GM19238 (cell line): Measurements from ENCODE around the gene RIN3.
A peak's percentile ranks its signal among the peaks of the same experiment; 100 is the strongest.

Experiments used
- DNase-seq: peaks from one replicate; pipeline ENCODE4 v3.0.0; 2011; ENCODE audit warnings: low spot score; ENCODE audit not compliant: insufficient read length

The RIN3 gene

GRCh38 chr14:92597906-92598905 lies 84.6 kb downstream of the RIN3 start:
- DNase-seq = no peak

DNA sequence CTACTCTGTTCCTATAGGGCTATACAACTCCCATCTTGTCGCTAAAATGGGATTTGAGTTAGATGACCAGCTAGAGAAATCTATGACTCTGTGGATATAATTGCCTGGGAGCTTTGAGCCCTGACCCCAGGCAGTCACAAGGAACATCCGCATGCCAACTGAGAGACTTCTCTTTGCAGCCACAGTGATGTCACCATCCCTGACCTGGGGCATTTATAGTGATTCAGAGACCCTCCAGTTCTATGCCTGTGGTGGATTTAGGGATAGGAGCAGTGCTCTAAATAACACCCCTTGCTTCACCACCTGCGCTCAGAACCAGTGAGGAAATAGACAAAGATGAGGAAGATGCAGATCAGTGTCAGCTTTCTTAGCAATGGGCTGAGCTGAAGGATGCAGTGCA lies 86.2 kb downstream of the RIN3 start:
- no peak for DNase-seq

DNA sequence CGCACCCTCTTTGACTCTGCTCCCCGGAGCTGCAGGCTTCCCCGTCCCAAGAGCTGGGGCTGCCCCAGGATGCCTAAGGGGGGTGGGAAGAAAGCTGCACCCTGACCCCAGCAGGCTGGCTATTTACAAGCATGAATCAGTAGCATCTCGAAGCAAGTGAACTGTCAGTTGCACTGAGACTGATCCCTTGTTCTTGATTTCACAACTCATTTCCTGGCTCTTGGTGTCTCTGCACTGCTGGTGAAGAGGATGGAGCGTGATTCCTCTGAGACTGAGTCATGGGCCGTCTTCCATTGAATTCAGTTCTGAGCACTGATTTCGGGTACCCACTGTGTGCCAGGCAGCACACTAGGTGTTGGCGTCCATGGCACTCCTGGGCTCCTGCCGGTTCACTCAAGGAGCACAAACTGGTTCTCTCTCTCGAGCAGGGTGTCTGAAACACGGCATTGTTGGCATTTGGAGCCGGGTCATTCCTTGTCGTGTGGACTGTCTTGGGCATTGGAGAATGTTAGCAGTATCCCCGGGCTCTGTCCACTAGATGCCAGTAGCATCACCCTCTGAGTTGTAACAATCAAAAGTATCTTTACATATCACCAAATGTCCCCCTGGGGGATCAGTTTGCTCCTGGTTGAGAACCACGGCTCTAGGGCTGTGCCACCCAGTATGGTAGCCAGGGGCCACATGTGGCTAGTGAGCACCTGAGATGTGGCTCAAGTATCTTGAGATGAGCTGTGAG lies 86.9 kb downstream of the RIN3 start:
- DNase-seq = no peak

- no peak for DNase-seq
These were observed 87.6 kb downstream of the RIN3 start for GRCh38 chr14:92601131-92601710.

- DNase-seq = no peak
These were observed 88.3 kb downstream of the RIN3 start for GRCh38 chr14:92601757-92602417.

DNA sequence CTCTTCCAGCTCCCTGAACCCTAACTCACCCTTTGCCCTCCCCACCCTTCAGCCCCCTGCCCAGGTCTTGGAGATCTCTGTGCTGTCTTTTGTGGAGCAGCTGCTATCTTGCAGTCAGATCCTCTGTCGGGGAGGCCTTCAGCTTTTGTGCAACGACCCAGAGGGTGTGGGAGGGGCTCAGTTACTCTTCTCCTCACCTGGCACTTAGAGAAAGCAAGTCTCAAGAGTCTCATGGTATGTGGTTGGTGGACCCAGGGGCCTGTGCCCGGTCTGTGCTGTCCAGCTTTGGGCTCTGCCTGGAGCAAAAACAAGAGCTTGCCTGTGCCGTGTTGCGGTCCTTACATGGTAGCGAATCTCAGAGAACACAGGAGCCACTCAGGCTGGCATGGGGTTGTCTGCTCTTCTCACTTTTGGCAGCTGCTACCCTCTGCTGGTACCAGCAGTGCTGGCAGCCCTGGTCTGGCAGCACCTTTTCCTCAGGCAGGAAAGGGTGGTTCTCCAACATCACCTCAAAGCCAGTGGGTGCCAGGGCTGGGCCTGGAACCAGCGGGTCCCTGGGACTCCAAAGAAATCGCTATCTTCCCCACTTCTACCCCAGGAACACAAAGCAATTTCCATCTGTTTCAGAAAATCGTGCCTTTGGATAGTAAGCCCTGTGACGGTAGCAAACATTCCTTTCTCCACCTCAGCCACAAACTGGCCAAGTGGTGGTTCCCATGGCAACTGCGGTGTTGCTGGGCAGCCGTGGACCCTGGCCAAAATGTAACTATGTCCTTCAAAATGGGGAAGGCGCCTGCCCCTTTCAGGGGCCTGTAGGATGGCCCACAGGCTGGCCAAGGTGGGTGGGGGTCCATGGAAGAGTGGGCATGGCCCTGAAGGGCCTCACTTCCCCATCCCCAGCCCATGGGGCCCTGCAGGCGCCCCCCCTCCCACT lies 90.0 kb downstream of the RIN3 start:
- DNase-seq = no peak

- DNase-seq = no peak
These were observed 91.8 kb downstream of the RIN3 start for GRCh38 chr14:92605274-92605940.

DNA sequence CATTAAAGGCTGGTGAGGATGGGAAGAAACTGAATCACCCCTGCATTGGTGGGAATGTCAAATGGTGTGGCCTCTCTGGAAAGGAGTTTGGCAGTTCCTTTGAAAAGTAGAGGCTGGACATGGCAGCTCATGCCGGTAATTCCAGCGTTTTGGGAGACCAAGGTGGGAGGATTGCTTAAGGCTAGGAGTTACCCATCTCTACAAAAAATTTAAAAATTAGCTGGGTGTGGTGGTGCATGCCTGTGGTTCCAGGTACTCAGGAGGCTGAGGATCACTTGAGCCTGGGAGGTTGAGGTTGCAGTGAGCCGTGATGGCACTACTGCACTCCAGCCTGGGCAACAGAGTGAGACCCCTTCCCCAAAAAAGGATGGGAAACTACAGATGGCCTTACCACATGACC lies 93.7 kb downstream of the RIN3 start:
- DNase-seq = no peak

DNA sequence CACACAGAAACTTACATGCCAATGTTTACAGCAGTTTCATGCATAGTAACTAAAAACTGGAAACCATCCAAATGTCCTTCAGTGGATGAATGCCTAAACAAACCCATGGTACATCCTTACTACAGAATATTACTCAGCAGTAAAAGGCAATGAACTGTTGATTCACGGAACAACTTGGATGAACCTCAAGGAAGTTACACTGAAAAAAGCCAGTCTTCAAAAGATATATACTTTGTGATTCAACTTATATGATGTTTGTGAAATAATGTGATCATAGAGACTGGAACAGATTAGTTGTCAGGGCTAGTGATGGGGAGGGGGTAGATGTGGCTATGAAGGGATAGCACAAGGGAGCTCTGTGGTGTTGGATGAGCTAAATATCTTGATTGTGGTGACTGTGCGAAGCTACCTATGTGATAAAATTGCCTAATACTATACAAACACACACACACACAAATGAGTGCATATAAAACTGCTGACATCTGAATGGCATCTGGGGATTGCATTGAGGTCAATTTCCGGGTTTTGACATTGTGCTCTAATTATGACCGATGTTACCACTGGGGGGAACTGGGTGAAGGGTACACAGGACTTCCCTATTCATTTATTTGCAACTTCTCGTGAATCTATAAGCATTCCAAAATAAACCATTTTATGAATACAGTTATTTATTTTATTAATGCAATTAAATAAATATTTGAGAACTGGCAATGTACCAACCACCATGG lies 94.3 kb downstream of the RIN3 start:
- no peak for DNase-seq

DNA sequence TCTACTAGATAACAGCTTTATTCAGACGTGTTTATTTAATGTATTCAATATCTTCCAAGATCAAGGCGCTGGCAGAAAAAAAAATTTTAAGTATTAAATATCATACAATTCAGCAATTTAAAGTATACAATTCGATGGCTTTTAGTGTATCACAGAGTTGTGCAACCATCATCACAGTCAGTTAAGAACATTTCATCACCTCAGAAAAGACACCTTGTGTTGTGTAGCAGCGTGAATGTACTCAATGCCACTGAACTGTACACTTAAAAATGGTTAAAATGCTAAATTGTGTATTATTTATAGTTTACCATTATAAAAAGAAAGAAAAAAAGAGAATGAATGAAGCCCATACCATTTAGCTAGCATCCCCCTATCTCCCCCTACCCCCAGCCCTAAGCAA lies 96.4 kb downstream of the RIN3 start:
- DNase-seq = no peak

DNA sequence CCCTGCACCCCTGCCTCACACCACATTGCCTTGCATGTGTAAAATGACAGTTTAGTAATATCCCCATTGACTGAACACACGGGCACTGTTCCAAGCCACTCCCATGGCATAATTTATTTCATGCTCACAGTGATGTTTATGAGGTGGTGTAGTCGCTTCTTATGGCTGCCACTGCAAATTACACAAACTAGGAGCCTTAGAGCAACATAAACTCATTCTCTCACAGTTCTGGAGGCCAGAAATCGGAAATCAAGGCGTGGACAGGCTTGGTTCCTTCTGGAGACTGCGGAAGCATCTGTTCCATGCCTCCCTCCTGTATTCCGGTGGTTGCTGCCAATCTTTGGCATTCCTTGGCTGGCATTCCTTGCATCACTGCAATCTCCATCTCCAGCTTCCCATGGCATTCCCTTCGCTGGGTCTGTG lies 97.3 kb downstream of the RIN3 start:
- DNase-seq = no peak

- DNase-seq = peak; percentile 42
These were observed 99.6 kb downstream of the RIN3 start for GRCh38 chr14:92613008-92613658.

DNA sequence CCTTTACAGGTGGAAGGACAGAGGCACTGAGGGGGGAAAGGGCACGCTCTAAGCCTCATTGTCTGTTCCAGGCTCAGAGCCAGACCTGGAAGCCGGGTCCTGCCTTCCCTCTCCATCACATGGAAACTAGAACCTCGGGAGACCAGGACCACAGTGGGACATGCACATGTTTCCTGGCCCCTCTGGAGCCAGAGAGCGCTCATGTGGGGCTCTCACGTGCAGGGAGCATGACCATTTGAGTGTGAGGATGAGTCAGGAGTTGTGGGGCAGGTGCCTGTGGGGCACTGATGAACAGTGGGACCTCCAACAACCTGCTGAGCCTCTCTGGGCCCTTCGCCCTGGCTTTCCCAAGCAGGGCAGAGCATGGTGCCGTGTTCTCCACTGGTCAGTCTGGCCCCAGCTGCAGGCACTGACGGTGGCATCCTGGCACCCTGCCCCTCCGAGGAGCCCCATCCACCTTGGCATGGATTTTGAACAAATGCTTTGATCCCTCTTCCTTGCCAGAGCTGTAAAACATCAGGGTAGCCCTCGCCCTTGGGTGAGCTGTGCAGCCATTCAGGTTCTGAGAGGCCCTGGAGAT lies 100.2 kb downstream of the RIN3 start:
- no peak for DNase-seq

GRCh38 chr14:92615451-92615850 lies 101.9 kb downstream of the RIN3 start:
- peak; percentile 38 for DNase-seq

DNA sequence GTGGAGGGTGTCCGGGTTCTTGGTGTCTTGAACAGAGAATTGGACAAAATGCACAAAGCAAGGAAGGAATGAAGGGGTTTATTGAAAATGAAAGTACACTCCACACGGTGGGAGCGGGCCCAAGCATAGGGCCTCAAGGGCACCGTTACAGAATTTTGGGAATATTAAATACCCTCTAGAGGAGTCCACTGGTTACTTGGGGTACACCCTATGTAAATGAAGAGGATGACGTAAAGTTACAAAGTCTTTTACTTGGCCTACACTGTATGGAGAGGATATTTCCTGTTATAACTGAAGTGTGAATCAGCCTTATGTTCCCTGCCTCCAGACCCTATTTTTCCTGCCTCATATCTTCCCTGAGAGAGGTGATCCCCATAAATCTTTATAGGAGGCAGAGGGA lies 102.6 kb downstream of the RIN3 start:
- DNase-seq = no peak

- no peak for DNase-seq
These were observed 104.0 kb downstream of the RIN3 start for GRCh38 chr14:92617581-92617980.

GRCh38 chr14:92619671-92620456 lies 106.3 kb downstream of the RIN3 start:
- no peak for DNase-seq

DNA sequence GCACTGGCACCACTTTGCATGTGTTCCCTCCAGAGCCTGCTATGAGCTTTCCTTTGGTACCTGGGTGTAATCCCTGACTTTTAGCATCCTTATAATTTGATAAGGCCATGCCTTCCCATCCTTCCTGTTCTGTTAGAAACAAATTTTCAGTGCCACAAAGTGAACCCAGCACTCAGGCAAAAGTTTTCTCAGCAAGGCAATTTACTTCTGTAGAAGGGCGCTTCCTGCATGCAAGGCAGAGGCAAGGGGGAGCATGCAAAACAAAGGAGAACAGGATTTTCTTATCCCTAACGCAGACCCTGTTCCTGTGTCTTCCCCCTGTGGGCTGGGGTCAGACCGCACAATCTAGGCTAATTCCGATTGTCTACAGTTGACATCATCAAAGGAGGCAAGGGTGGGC lies 108.7 kb downstream of the RIN3 start:
- DNase-seq = no peak
